Liver (tissue), 9 donors: ENCODE data around the gene FUCA1. TPM values are rescaled to one million over a fixed set of nuclear protein-coding genes. Genes with fewer than 3 reads are reported as not detected.
"Not testable (repeated sequence)": the region's sequence is repeated elsewhere in the genome, so short reads cannot be mapped to it uniquely, and the experiment has no call there.

ENCODE experiments used
- DNase-seq: peaks from one replicate; pipeline ENCODE4 v3.0.0-alpha.2; 2017; ENCODE audit warnings: low spot score
- H3K27ac ChIP-seq, 2 donors: one replicate each; pipeline ENCODE4 v1.7.0; 2013; ENCODE audit warnings: inconsistent platforms in 2 of 2, low read length in 2 of 2, control low read depth in 1 of 2, low read depth in 1 of 2, mild to moderate bottlenecking in 1 of 2
- H3K27me3 ChIP-seq, 4 donors: one replicate each; pipeline versions ENCODE4 v1.6.1 to v1.7.0; 2013; ENCODE audit warnings: low read length in 3 of 4, inconsistent platforms in 1 of 4, mild to moderate bottlenecking in 1 of 4, moderate library complexity in 1 of 4; ENCODE audit not compliant: control insufficient read depth in 4 of 4, insufficient read depth in 4 of 4
- H3K36me3 ChIP-seq, 4 donors: one replicate each; pipeline versions ENCODE4 v1.6.1 to v1.7.0; 2013; ENCODE audit warnings: low read length in 3 of 4, mild to moderate bottlenecking in 3 of 4, low read depth in 1 of 4, moderate library complexity in 1 of 4; ENCODE audit not compliant: control insufficient read depth in 4 of 4, insufficient read depth in 3 of 4
- H3K4me1 ChIP-seq, 4 donors: one replicate each; pipeline versions ENCODE4 v1.6.1 to v1.7.0; 2013; ENCODE audit warnings: low read length in 3 of 4, mild to moderate bottlenecking in 3 of 4, moderate library complexity in 1 of 4; ENCODE audit not compliant: control insufficient read depth in 4 of 4, insufficient read depth in 4 of 4
- H3K4me3 ChIP-seq, 3 donors: one replicate each; pipeline versions ENCODE4 v1.6.1 to v1.7.0; 2013; ENCODE audit warnings: low read length in 3 of 3, control low read depth in 1 of 3, low read depth in 1 of 3, mild to moderate bottlenecking in 1 of 3
- H3K9ac ChIP-seq, 2 donors: one replicate each; pipeline ENCODE4 v1.7.0; 2013; ENCODE audit warnings: low read length in 2 of 2, mild to moderate bottlenecking in 2 of 2, moderate library complexity in 2 of 2, control low read depth in 1 of 2, low read depth in 1 of 2
- H3K9me3 ChIP-seq, 4 donors: one replicate each; pipeline versions ENCODE4 v1.6.1 to v1.7.0; 2013; ENCODE audit warnings: low read length in 3 of 4; ENCODE audit not compliant: control insufficient read depth in 4 of 4
- CTCF ChIP-seq: fragments of 150-350 bp; IDR thresholded peaks from 2 replicates; pipeline ENCODE4 v1.5.1; 2017; ENCODE audit warnings: improper control_type of control experiment, low read depth, low read length; ENCODE audit not compliant: missing input control
- EGR1 ChIP-seq, 2 donors: IDR thresholded peaks; 2 replicates each; pipeline ENCODE4 v1.6.1; 2016 to 2018; ENCODE audit warnings: antibody characterized with exemption in 2 of 2, low read depth in 2 of 2
- FOXA2 ChIP-seq: IDR thresholded peaks from 2 replicates; pipeline ENCODE4 v1.6.1; 2016; ENCODE audit warnings: antibody characterized with exemption
- GABPA ChIP-seq, 2 donors: IDR thresholded peaks in 1 of 2; conservative IDR thresholded peaks in 1 of 2; 2 replicates each; pipeline ENCODE4 v1.6.1; 2016; ENCODE audit warnings: antibody characterized with exemption in 2 of 2, mild to moderate bottlenecking in 1 of 2, moderate library complexity in 1 of 2
- HNF4A ChIP-seq, 2 donors: conservative IDR thresholded peaks; 2 replicates each; pipeline ENCODE4 v1.6.1; 2016; ENCODE audit warnings: antibody characterized with exemption in 2 of 2, mild to moderate bottlenecking in 2 of 2
- HNF4G ChIP-seq: IDR thresholded peaks from 2 replicates; pipeline ENCODE4 v1.6.1; 2016; ENCODE audit warnings: antibody characterized with exemption
- JUND ChIP-seq, 2 donors: IDR thresholded peaks; 2 replicates each; pipeline ENCODE4 v1.6.1; 2016; ENCODE audit warnings: antibody characterized with exemption in 2 of 2
- MAX ChIP-seq: IDR thresholded peaks from 2 replicates; pipeline ENCODE4 v1.6.1; 2016; ENCODE audit warnings: antibody characterized with exemption
- NR2F2 ChIP-seq: IDR thresholded peaks from 2 replicates; pipeline ENCODE4 v1.6.1; 2016; ENCODE audit warnings: antibody characterized with exemption
- RAD21 ChIP-seq, 2 donors: IDR thresholded peaks; 2 replicates each; pipeline ENCODE4 v1.6.1; 2016; ENCODE audit warnings: antibody characterized with exemption in 2 of 2, mild to moderate bottlenecking in 2 of 2
- RXRA ChIP-seq, 2 donors: IDR thresholded peaks; 2 replicates each; pipeline ENCODE4 v1.6.1; 2017 to 2018; ENCODE audit warnings: antibody characterized with exemption in 2 of 2, mild to moderate bottlenecking in 1 of 2
- SP1 ChIP-seq: IDR thresholded peaks from 2 replicates; pipeline ENCODE4 v1.6.1; 2018; ENCODE audit warnings: antibody characterized with exemption, mild to moderate bottlenecking
- YY1 ChIP-seq: IDR thresholded peaks from 2 replicates; pipeline ENCODE4 v1.6.1; 2016; ENCODE audit warnings: antibody characterized with exemption, mild to moderate bottlenecking
- ZBTB33 ChIP-seq: IDR thresholded peaks from 2 replicates; pipeline ENCODE4 v1.6.1; 2016; ENCODE audit warnings: antibody characterized with exemption
- WGBS: extraction: QIAGEN DNeasy Blood & Tissue Kit; methylation state at CpG from one replicate; pipeline ENCODE4 v1.1.7; 2013; 5-methylcytosine and 5-hydroxymethylcytosine counted together
- polyA plus RNA-seq, 2 donors: library from polyadenylated mRNA; stranded (reverse) in 1 of 2; unstranded in 1 of 2; fragments of 200-250 nt in 1 of 2; fragments of >200 nt in 1 of 2; fragmentation: Nextera tagmentation in 1 of 2; extraction: Ambion mirVana in 1 of 2; gene quantifications; one replicate each; pipeline versions ENCODE4 v1.2.1 to v1.2.3, GENCODE V29; 2013 to 2015
- total RNA-seq, 2 donors: library from RNA; depleted of rRNA; stranded (reverse); fragments of >200 nt; gene quantifications; one replicate each; pipeline ENCODE4 v1.2.3, GENCODE V29; 2014
- TF ChIP-seq, protein P1 (sequence below): IDR thresholded peaks from 2 replicates; pipeline ENCODE4 v1.6.1; 2016; ENCODE audit warnings: antibody characterized with exemption
- TF ChIP-seq, protein P2 (sequence below): IDR thresholded peaks from 2 replicates; pipeline ENCODE4 v1.6.1; 2016; ENCODE audit warnings: antibody characterized with exemption, mild to moderate bottlenecking
- donor health status: healthy.
- donor health status: healthy.
- donor health status: healthy.
- donor health status: healthy.
- donor health status: healthy.

FUCA1 gene
- total and polyA plus RNA-seq, 4 donors, result 33.8 to 58.0 (median 44.7) TPM

- no peak overlapping the region for H3K27ac ChIP-seq
- H3K4me3 ChIP-seq, result no peak overlapping the region
- peaks cover 4 to 38% (median 33%) of the 10 kb centered on the region in 4 donors for H3K4me1 ChIP-seq
- H3K9me3 ChIP-seq, result no peaks in the 10 kb centered on the region
- H3K36me3 ChIP-seq, result peaks cover 0 to 25% (median 11%) of the 10 kb centered on the region in 4 donors
- WGBS, result 74% methylated on average over 7 of the region's 7 CpGs
- no peak overlapping the region for H3K9ac ChIP-seq
- DNase-seq, result no peak
- no peaks in the 10 kb centered on the region for H3K27me3 ChIP-seq
- TF ChIP-seq YY1 (no peak), NR2F2 (no peak), ZBTB33 (no peak), RXRA (IDR thresholded peaks at IDR 0.05) (no peak), GABPA (IDR thresholded peaks at IDR 0.05 in 1 of 2, conservative IDR thresholded peaks at IDR 0.05 in 1 of 2) (no peak), SP1 (no peak), FOXA2 (no peak), HNF4G (no peak), EGR1 (IDR thresholded peaks at IDR 0.05; ENCODE audit: low read depth in 2 of 2) (no peak), MAX (no peak), RAD21 (IDR thresholded peaks at IDR 0.05) (no peak), HNF4A (conservative IDR thresholded peaks at IDR 0.05) (no peak)
- TF ChIP-seq, protein P1, sequence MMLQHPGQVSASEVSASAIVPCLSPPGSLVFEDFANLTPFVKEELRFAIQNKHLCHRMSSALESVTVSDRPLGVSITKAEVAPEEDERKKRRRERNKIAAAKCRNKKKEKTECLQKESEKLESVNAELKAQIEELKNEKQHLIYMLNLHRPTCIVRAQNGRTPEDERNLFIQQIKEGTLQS, result no peak
- TF ChIP-seq, protein P2, sequence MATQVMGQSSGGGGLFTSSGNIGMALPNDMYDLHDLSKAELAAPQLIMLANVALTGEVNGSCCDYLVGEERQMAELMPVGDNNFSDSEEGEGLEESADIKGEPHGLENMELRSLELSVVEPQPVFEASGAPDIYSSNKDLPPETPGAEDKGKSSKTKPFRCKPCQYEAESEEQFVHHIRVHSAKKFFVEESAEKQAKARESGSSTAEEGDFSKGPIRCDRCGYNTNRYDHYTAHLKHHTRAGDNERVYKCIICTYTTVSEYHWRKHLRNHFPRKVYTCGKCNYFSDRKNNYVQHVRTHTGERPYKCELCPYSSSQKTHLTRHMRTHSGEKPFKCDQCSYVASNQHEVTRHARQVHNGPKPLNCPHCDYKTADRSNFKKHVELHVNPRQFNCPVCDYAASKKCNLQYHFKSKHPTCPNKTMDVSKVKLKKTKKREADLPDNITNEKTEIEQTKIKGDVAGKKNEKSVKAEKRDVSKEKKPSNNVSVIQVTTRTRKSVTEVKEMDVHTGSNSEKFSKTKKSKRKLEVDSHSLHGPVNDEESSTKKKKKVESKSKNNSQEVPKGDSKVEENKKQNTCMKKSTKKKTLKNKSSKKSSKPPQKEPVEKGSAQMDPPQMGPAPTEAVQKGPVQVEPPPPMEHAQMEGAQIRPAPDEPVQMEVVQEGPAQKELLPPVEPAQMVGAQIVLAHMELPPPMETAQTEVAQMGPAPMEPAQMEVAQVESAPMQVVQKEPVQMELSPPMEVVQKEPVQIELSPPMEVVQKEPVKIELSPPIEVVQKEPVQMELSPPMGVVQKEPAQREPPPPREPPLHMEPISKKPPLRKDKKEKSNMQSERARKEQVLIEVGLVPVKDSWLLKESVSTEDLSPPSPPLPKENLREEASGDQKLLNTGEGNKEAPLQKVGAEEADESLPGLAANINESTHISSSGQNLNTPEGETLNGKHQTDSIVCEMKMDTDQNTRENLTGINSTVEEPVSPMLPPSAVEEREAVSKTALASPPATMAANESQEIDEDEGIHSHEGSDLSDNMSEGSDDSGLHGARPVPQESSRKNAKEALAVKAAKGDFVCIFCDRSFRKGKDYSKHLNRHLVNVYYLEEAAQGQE, result no peak
These were observed 63.8 kb downstream of the FUCA1 start for GRCh38 chr1:23804183-23804835.

- H3K4me1 ChIP-seq, result peaks cover 9 to 45% (median 39%) of the 10 kb centered on the region in 4 donors
- no peak for DNase-seq
- H3K27me3 ChIP-seq, result no peaks in the 10 kb centered on the region
- H3K9me3 ChIP-seq, result no peaks in the 10 kb centered on the region
- no peak overlapping the region for H3K9ac ChIP-seq
- no peak for TF ChIP-seq JUND (IDR thresholded peaks at IDR 0.05)
- TF ChIP-seq YY1, result no peak
- no peak for TF ChIP-seq CTCF
- TF ChIP-seq, protein P1, result no peak
- TF ChIP-seq EGR1 (IDR thresholded peaks at IDR 0.05; ENCODE audit: low read depth in 2 of 2), result no peak
- TF ChIP-seq ZBTB33, result no peak
- H3K36me3 ChIP-seq, result peaks cover 1 to 25% (median 11%) of the 10 kb centered on the region in 4 donors
- H3K27ac ChIP-seq, result no peak overlapping the region
- 85% methylated on average over 5 of the region's 5 CpGs for WGBS
- no peak overlapping the region for H3K4me3 ChIP-seq
These were observed 64.4 kb downstream of the FUCA1 start for GRCh38 chr1:23803674-23804073.

- Histone ChIP-seq H3K27ac (peak overlapping the region in 1 of 2 donors; percentile 100), H3K36me3 (peaks cover 2 to 23% (median 9%) of the 10 kb centered on the region in 4 donors), H3K4me1 (peaks cover 12 to 47% (median 44%) of the 10 kb centered on the region in 4 donors)
- H3K9ac ChIP-seq, H3K4me3 ChIP-seq, H3K27me3 ChIP-seq, H3K9me3 ChIP-seq, DNase-seq: not testable (repeated sequence)
- WGBS, result 93% methylated on average over 7 of the region's 7 CpGs
These were observed 65.2 kb downstream of the FUCA1 start for GRCh38 chr1:23802809-23803342.
